Measurements from ENCODE around the gene FUNDC2.

FUNDC2 gene

DNA sequence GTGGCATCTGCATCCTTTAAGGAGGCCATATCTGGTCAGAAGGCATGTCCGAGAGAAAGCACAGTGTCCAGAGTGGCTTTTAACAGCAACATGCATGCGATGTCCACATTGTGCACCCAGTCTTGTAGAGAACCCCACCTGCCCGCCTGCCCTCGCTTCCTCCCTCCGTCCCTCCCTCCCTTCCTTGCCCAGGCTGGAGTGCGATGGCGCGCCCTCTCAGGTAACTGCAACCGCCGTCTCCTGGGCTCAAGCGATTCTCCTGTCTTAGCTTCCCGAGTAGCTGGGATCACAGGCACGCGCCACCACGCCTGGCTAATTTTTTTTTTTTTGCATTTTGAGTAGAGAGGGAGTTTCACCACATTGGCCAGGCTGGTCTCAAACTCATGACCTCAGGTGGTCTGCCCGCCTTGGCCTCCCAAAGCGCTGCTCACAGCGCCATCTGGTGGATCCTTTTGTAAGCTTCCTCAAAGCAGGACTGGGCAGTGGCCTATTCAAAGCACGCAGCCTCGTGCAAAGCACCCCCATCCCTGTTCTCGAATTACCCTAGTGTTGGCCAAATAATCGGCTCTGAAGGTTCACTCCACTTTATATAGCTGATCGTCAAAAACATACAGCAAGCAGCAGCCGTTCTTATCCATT, 59.7 kb downstream of the FUNDC2 start:
- peak; percentile 16 for DNase-seq

GRCh38 chrX:155086961-155087735, 60.5 kb downstream of the FUNDC2 start:
- Histone ChIP-seq H2AFZ (ENCODE audit: low read length) (no peak overlapping the region), H3K4me3 (ENCODE audit: low read length) (no peak overlapping the region), H3K9me2 (replicated peaks; ENCODE audit: insufficient read depth, low read length) (no peaks in the 10 kb centered on the region), H3K27me3 (replicated peaks; ENCODE audit: insufficient read depth, low read length) (no peaks in the 10 kb centered on the region), H3K4me2 (ENCODE audit: low read depth, low read length) (no peak overlapping the region), H3K4me1 (ENCODE audit: low read length) (no peaks in the 10 kb centered on the region), H3K36me3 (replicated peaks; ENCODE audit: insufficient read depth, low read length) (no peaks in the 10 kb centered on the region), H3K9ac (ENCODE audit: low read length) (no peak overlapping the region), H3K79me2 (ENCODE audit: low read length) (no peaks in the 10 kb centered on the region), H3F3A (ENCODE audit: insufficient read depth, low read length) (no peaks in the 10 kb centered on the region), H4K20me1 (ENCODE audit: insufficient read depth, low read length) (no peaks in the 10 kb centered on the region), H3K27ac (ENCODE audit: low read length) (no peak overlapping the region), H3K9me3 (replicated peaks; ENCODE audit: insufficient read depth, low read length) (no peaks in the 10 kb centered on the region)
- no peak for TF ChIP-seq EZH2phosphoT487 (IDR thresholded peaks at IDR 0.05; ENCODE audit: low read length)
- TF ChIP-seq EZH2 (optimal IDR thresholded peaks at IDR 0.05; ENCODE audit: low read depth, low read length): no peak
- no peak for TF ChIP-seq CTCF (IDR thresholded peaks at IDR 0.05; ENCODE audit: low read length)
- DNase-seq: no peak

More for the DNA sequence above, 59.7 kb downstream of the FUNDC2 start:
- Histone ChIP-seq H3K27me3 (replicated peaks; ENCODE audit: insufficient read depth, low read length) (no peaks in the 10 kb centered on the region), H3K4me1 (ENCODE audit: low read length) (no peaks in the 10 kb centered on the region), H3K79me2 (ENCODE audit: low read length) (no peaks in the 10 kb centered on the region), H3K9me3 (replicated peaks; ENCODE audit: insufficient read depth, low read length) (no peaks in the 10 kb centered on the region), H4K20me1 (ENCODE audit: insufficient read depth, low read length) (no peaks in the 10 kb centered on the region), H2AFZ (ENCODE audit: low read length) (no peak overlapping the region), H3K4me3 (ENCODE audit: low read length) (no peak overlapping the region), H3K36me3 (replicated peaks; ENCODE audit: insufficient read depth, low read length) (no peaks in the 10 kb centered on the region; the same call in 1 of the 2 replicates), H3K9me2 (replicated peaks; ENCODE audit: insufficient read depth, low read length) (no peaks in the 10 kb centered on the region), H3K4me2 (ENCODE audit: low read depth, low read length) (no peak overlapping the region), H3F3A (ENCODE audit: insufficient read depth, low read length) (no peaks in the 10 kb centered on the region), H3K27ac (ENCODE audit: low read length) (no peak overlapping the region), H3K9ac (ENCODE audit: low read length) (no peak overlapping the region)
- TF ChIP-seq EZH2phosphoT487 (IDR thresholded peaks at IDR 0.05; ENCODE audit: low read length) (no peak), EZH2 (optimal IDR thresholded peaks at IDR 0.05; ENCODE audit: low read depth, low read length) (no peak), CTCF (IDR thresholded peaks at IDR 0.05; ENCODE audit: low read length) (peak; percentile 44)

DNA sequence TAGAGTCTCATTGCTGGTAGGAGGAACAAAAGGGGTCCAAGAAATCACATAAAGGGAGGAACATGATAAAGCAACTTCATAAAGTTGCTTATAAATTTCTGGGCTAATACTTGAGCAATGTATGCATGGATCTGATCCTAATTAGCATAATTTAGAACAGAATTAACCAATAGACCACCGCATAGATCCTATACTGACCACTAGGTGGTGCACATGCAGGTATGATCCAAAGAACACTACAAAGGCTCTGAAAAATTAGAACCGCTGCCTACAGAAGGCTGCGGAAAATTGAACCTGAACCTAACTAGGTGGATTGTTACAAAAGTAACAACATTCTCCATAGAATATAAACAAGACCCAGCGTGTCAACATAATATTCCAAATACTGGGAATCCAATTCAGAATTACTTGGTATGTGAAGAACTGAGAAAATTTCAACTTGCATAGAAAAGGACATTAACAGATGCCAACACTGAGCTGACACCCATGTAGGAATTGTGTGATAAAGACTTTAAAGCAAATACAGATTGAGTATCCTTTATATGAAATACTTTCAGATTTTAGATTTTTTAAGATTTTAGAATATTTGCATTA, 67.9 kb downstream of the FUNDC2 start:
- Histone ChIP-seq H3K27me3 (replicated peaks; ENCODE audit: insufficient read depth, low read length) (no peaks in the 10 kb centered on the region), H3K4me2 (ENCODE audit: low read depth, low read length) (no peak overlapping the region), H2AFZ (ENCODE audit: low read length) (no peak overlapping the region), H3K27ac (ENCODE audit: low read length) (no peak overlapping the region), H3K4me1 (ENCODE audit: low read length) (no peaks in the 10 kb centered on the region), H3K79me2 (ENCODE audit: low read length) (no peaks in the 10 kb centered on the region), H3K36me3 (replicated peaks; ENCODE audit: insufficient read depth, low read length) (no peaks in the 10 kb centered on the region), H3K9ac (ENCODE audit: low read length) (no peak overlapping the region), H3F3A (ENCODE audit: insufficient read depth, low read length) (no peaks in the 10 kb centered on the region), H3K4me3 (ENCODE audit: low read length) (no peak overlapping the region), H3K9me3 (replicated peaks; ENCODE audit: insufficient read depth, low read length) (no peaks in the 10 kb centered on the region; the same call in 1 of the 2 replicates), H4K20me1 (ENCODE audit: insufficient read depth, low read length) (no peaks in the 10 kb centered on the region), H3K9me2 (replicated peaks; ENCODE audit: insufficient read depth, low read length) (no peaks in the 10 kb centered on the region)
- peak; percentile 67 for TF ChIP-seq CTCF (IDR thresholded peaks at IDR 0.05; ENCODE audit: low read length)
- no peak for TF ChIP-seq EZH2 (optimal IDR thresholded peaks at IDR 0.05; ENCODE audit: low read depth, low read length)
- peak; percentile 40 for DNase-seq
